HG02852 (cell line): ENCODE measurements around the gene HTR4.

ENCODE experiments used
- ATAC-seq: cut with Tn5 transposase; IDR thresholded peaks from one replicate; pipeline ENCODE4 v1.9.1; 2021; ENCODE audit warnings: mild to moderate bottlenecking, moderate library complexity; ENCODE audit not compliant: unreplicated experiment

Gene HTR4

DNA sequence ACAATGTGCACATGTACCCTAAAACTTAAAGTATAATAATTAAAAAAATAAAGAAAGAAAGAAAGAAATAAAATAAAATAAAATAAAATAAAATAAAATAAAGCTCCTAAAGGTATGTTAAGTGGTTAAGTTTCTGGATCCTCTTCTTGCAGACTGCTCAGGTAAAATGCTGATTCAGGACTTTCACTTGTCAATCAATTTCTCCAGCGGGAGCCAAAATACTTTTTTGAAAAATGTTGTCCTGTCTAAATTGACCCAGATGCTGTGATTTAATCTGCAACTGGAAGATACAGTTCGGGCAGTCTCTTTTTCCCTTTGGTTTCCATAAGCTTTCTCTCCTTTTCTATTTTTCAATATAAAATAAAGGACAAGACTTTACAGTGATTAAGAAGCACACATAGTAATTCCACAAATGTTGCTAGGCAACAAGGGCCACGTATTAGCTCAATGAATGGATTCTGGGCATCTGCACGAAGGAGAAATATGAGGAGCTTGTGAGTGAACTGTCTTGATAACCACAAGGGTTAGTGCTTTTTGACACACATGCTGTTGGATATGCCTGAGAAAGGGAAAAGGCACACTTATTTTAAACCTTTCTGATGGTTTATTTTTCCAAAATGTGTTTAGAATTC is 38.6 kb downstream of the HTR4 start:
- ATAC-seq, result no peak

DNA sequence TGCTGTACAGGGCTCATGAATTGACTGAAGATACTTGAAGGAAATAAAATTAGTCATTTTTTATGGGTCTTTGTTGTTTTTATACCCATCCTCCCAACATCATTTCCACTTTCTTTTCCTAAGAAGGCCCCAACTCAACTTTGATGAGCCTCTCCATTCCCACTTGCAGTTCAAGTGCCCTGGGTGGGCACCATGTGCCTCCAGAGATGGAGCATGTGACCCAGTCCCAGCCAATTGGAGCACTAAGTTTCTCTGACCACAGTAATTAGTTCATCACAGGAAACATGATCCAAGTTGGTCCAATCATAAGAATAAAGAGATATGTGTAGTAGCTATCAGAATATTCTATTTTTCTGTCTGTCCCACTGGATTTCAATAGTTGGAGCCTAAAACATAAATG is 46.9 kb downstream of the HTR4 start:
- no peak for ATAC-seq

- no peak for ATAC-seq
Observed at GRCh38 chr5:148606296-148606695, 48.0 kb downstream of the HTR4 start.

- ATAC-seq, result no peak
Observed at GRCh38 chr5:148599187-148599586, 55.1 kb downstream of the HTR4 start.

GRCh38 chr5:148595697-148596096 is 58.6 kb downstream of the HTR4 start:
- no peak for ATAC-seq

DNA sequence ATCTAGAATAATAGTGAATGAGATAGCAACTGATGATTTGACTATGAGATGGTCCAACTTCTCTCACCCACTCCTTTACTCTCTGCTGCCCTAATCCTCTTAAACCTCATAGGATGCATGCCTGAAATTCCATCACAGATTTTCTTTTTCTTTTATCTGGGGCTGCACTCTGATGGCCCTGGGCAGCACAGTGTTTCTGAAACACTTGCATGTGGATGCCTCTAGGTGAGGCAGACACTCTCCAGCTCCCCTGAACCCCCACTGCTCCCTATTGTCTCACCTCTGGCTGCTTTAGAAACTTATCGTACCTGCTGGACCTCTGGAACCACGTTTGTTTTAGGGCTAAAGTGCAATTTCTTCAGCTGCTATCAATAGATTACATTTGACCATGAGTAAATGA is 67.5 kb downstream of the HTR4 start:
- ATAC-seq, result no peak

DNA sequence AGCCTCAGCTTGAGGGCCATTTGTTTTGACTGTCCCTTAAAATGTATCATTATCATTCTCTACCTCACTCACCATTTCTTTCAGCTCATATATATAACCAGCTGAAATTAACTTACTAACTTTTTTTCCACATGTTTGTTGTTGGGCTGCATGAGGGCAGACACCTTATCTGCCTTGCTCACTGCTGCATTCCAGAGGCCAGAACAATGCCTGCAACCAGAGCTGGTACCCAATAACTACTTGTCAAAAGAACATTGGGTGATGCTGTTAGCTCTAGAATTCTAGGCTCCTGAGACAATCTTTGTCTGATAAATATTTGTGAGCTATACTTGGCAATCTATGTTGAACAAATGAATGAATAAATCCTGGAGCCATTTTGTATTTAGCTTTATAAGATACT is 68.3 kb downstream of the HTR4 start:
- no peak for ATAC-seq

- ATAC-seq, result no peak
Observed at GRCh38 chr5:148584103-148584502, 70.2 kb downstream of the HTR4 start.

GRCh38 chr5:148583421-148583965 is 70.8 kb downstream of the HTR4 start:
- ATAC-seq, result no peak

DNA sequence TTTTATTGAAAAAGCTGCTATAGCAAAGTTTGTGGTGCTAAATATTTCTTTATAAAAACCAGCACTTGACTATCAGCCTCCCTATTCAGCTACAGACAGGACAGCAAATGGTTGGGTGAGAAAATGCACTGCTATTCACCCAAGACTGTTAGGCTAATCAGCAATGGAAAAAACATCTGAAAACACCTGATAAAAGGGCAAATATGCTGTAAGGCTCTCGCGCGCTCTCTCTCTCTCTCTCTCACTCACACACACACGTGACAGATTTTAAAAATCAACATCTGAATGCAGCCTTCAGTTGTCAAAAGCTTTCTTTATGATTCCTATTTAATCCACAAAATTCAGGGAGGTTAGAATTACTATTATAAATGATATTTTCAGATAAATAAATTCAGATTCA is 80.2 kb downstream of the HTR4 start:
- ATAC-seq, result no peak

DNA sequence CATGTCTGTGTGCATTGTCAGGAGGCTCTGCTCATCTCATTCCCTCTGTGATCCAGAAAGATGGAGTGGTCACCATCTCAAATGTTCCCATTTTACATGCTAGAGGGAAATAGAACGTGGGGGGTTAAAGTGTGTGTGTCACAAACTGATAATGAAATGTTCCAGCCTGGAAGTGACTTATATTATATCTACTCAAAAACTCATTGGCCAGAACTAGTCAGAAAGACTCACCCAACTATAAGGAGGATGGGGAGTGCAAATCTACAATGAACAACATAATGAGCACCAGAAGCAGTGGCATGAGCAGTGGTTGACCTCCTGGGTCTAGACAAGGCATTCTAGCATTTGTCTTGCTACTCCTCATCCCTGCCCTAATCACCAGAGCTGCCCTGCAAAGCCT is 81.0 kb downstream of the HTR4 start:
- ATAC-seq, result no peak

DNA sequence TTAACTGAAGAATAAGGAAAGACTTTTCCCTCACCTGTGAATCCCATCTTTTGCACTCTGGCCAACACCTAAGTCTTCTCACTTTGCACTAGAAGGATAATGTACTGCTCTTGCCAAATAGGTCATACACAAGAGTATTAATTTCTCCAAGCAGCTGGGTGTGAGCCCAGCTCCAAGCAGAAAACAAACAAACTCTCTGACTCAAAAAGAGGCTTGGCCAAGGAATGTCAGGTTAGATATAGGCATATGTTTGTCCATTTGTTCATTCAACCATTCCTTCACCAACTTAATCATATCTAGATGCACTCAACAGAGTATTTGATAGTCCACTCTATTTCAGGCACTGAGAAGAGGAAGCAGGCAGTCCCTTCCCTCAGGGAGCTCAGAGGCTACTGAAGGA is 84.4 kb downstream of the HTR4 start:
- no peak for ATAC-seq

DNA sequence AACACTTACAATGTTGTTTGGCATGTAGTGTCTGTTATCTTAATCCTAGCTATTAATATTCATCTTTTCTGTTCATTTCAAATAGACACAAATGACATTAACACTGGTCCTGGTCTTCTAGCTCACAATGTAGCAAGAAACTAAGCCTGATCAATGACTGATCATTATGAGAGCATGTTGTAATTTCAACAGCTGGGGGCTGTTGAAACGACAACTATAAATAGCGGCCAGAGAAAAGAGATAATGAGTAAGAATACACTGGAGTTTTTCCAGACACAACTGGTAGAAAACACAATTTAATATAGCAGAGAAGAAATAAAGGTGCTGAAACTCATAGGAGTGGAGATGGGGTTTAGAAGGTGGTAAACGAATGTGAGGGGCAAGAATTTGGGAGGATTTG is 89.2 kb downstream of the HTR4 start:
- no peak for ATAC-seq

DNA sequence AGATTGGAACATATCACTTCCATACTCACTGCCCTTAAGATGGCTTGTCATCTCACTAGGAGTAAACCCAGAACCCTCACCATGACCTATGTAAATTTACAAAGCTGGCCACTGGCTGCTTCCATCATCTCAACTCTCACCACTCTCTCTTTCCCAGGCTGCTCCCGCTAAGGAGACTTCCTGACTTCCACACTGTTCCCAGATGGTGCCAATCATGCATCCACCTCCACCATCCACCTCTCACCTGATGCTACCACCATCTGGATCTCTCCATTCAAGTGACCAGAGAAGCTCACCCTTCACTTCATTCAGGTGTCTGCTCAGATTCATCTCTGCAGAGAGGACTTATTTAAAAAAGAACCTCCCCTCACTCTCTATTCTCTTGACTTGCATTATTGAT is 91.3 kb downstream of the HTR4 start:
- ATAC-seq, result no peak

DNA sequence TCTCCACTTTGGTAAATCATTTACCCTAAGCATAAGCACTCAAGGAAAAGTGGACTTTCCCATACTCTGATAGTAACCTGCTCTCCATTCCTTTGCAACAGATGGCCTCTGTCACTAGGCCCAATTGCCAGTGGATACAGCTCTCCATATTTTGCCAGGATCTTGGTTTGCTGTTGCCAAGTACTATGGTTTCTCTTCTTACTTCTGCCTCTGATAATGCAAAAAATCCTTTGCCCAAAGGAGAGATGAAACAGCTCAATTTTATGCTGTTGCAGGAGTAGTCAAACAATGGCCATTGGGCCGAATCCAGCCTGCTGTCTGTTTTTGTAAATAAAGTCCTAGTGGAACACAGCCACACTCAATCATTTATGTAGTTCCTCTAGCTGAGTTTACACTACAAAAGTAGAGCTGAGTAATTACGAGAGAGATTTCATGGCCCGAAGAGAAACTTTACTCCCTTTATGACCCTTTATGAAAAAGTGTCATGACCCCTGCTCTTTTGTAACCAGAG is 92.5 kb downstream of the HTR4 start:
- no peak for ATAC-seq

GRCh38 chr5:148559461-148559860 is 94.9 kb downstream of the HTR4 start:
- no peak for ATAC-seq

GRCh38 chr5:148558892-148559291 is 95.4 kb downstream of the HTR4 start:
- ATAC-seq, result no peak

DNA sequence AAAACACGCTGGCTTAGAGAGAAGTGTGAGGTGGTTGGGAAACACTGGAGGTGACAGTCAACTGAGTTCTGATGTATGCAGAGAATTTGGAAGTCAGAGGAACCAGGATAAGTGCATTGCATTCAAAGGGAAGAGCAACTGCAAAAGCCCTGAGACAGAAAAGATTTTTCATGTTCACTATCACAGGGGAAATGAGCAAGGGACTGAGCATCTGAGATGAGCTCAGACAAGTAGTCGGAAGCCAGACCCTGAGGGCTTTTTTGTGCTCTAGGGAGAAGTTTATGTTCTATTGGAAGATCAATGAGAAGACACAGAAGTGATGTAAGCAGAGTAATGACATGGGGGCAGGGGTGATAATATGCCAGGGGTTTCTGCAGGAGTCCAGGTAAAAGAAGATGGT is 97.5 kb downstream of the HTR4 start:
- ATAC-seq, result no peak

DNA sequence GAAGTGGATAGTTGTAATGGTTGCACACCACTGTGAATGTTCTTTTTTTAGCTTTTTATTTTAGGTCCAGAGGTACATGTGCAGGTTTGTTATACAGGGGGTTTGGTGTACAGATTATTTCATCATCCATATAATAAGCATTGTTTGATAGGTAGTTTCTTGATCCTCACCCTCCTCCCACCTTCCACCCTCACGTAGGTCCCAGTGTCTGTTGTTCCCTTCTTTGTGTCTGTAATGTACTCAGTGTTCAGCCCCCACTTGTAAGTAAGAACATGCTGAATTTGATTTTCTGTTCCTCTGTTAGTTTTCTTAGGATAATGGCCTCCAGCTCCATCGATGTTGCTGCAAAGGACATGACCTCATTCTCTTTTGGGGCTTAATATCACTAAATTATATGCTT is 99.7 kb downstream of the HTR4 start:
- ATAC-seq, result no peak

- ATAC-seq, result no peak
Observed at GRCh38 chr5:148543727-148544126, 110.6 kb downstream of the HTR4 start.

DNA sequence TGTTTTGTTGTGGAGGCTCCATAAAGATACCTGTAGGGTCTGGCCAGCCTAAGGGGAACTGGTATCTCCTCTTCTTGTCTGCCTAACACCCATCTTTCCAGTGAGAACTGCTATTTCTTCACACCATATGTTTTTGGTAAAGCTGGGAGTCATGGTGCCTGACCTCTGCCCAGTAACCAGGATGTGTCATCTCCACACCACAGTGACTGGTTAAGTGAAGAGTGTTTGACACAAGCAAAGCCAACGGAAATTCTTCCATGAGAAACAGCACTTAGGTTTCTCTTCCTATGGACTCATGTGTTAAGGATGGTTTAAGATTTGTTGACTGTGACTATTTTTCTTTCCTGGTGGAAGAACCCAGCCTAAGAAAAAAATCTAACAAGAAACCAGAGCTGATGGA is 111.5 kb downstream of the HTR4 start:
- no peak for ATAC-seq

DNA sequence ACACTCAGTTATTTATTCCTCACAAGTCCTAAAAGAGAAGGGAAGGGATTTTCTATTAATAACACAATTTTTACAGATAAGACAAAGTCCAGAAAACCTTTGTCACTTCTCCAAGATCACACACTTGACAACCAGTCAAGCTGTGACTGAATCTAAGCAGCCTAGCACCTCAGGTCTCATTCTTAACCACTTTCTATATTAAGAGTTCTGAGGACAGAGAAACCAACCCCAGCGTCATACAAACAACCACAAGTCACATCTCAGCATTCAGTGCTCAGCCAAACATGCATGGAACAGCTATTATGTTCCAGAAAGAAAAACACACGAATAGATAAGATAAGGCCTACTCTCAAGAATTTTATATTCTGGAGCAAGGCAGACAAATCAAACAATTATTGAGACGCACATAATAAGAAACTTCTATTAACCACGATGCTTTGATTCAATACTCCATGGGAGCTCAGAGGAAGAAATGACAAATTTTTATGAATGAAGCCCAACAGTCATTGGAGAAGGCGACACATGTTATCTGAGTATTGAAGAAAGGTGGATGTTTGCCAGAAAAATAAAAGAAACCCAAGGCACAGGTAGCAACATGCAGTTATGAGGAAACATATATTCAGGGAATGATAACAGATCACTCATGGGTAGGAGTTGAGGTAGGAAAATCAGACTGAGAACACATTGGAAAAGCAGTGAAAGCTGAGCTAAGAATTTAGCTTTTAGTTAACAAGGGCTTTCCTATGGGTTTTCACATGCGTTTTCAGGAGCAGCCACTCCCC is 113.1 kb downstream of the HTR4 start:
- ATAC-seq, result no peak
